H9 (cell line): ENCODE measurements around the gene INPP4A. TPM values are rescaled to one million over a fixed set of nuclear protein-coding genes. Genes with fewer than 3 reads are reported as not detected.

Experiments
- DNase-seq: peaks from one replicate; pipeline ENCODE4 v3.0.0-alpha.2; 2017
- H2AFZ ChIP-seq: one replicate; pipeline ENCODE4 v1.6.1; 2013; ENCODE audit warnings: mild to moderate bottlenecking, low read length, control low read depth, moderate library complexity
- H2AK5ac ChIP-seq: 2 replicates; pipeline ENCODE4 v1.6.1; 2013; ENCODE audit warnings: low read length, control low read depth, mixed read lengths; ENCODE audit not compliant: insufficient read length
- H2BK120ac ChIP-seq: one replicate; pipeline ENCODE4 v1.6.1; 2013; ENCODE audit warnings: low read depth, mild to moderate bottlenecking, low read length, control low read depth, inconsistent platforms; ENCODE audit not compliant: poor library complexity, severe bottlenecking
- H2BK12ac ChIP-seq: 2 replicates; pipeline ENCODE4 v1.6.1; 2013; ENCODE audit warnings: low read length, control low read depth, mixed read lengths, low read depth; ENCODE audit not compliant: insufficient read length
- H2BK15ac ChIP-seq: 2 replicates; pipeline ENCODE4 v1.6.1; 2013; ENCODE audit warnings: low read depth, low read length, control low read depth
- H2BK20ac ChIP-seq: one replicate; pipeline ENCODE4 v1.6.1; 2013; ENCODE audit warnings: low read depth, mild to moderate bottlenecking, low read length, control low read depth, inconsistent platforms; ENCODE audit not compliant: poor library complexity, severe bottlenecking
- H2BK5ac ChIP-seq: 2 replicates; pipeline ENCODE4 v1.6.1; 2013; ENCODE audit warnings: low read length, control low read depth, mixed read lengths; ENCODE audit not compliant: insufficient read length
- H3K14ac ChIP-seq: 2 replicates; pipeline ENCODE4 v1.6.1; 2013; ENCODE audit warnings: low read length, control low read depth; ENCODE audit not compliant: insufficient read depth
- H3K18ac ChIP-seq: 2 replicates; pipeline ENCODE4 v1.6.1; 2013; ENCODE audit warnings: low read depth, mild to moderate bottlenecking, mixed read lengths, low read length, control low read depth; ENCODE audit not compliant: insufficient read length
- H3K23ac ChIP-seq: 2 replicates; pipeline ENCODE4 v1.6.1; 2013; ENCODE audit warnings: low read length, control low read depth, mixed read lengths, low read depth; ENCODE audit not compliant: insufficient read length
- H3K23me2 ChIP-seq: 2 replicates; pipeline ENCODE4 v1.6.1; 2013; ENCODE audit warnings: low read depth, mild to moderate bottlenecking, mixed read lengths, low read length, control low read depth; ENCODE audit not compliant: insufficient read length, poor library complexity, severe bottlenecking
- H3K27ac ChIP-seq: 2 replicates; pipeline ENCODE4 v1.5.1; 2013; ENCODE audit warnings: low read length, control low read depth, mixed read lengths, low read depth; ENCODE audit not compliant: insufficient read length
- H3K27me3 ChIP-seq: 2 replicates; pipeline ENCODE4 v1.6.1; 2013; ENCODE audit warnings: low read length, control low read depth, inconsistent platforms; ENCODE audit not compliant: insufficient read depth
- H3K4ac ChIP-seq: 2 replicates; pipeline ENCODE4 v1.6.1; 2013; ENCODE audit warnings: low read depth, mild to moderate bottlenecking, control low read depth, inconsistent platforms, low read length, moderate library complexity
- H3K4me1 ChIP-seq: 2 replicates; pipeline ENCODE4 v1.6.1; 2013; ENCODE audit warnings: low read length, control low read depth, inconsistent platforms; ENCODE audit not compliant: insufficient read depth
- H3K4me2 ChIP-seq: 2 replicates; pipeline ENCODE4 v1.6.1; 2013; ENCODE audit warnings: low read length, control low read depth, mixed read lengths; ENCODE audit not compliant: insufficient read length, insufficient read depth
- H3K56ac ChIP-seq: 2 replicates; pipeline ENCODE4 v1.6.1; 2013; ENCODE audit warnings: low read depth, mild to moderate bottlenecking, mixed read lengths, low read length, control low read depth; ENCODE audit not compliant: insufficient read length
- H3K79me1 ChIP-seq: 2 replicates; pipeline ENCODE4 v1.6.1; 2013; ENCODE audit warnings: low read depth, mild to moderate bottlenecking, moderate library complexity, low read length, control low read depth, inconsistent platforms; ENCODE audit not compliant: insufficient read depth, poor library complexity, severe bottlenecking
- H3K79me2 ChIP-seq: 2 replicates; pipeline ENCODE4 v1.6.1; 2013; ENCODE audit warnings: low read length, control low read depth, inconsistent platforms; ENCODE audit not compliant: insufficient read depth
- H3K9ac ChIP-seq: 2 replicates; pipeline ENCODE4 v1.6.1; 2013; ENCODE audit warnings: low read length, control low read depth, mixed read lengths; ENCODE audit not compliant: insufficient read length; ENCODE audit errors: extremely low read depth
- H3K9me3 ChIP-seq: one replicate; pipeline ENCODE4 v1.6.1; 2013; ENCODE audit warnings: low read depth, low read length, inconsistent platforms; ENCODE audit not compliant: control insufficient read depth
- H3T11ph ChIP-seq: one replicate; pipeline ENCODE4 v1.6.1; 2013; ENCODE audit warnings: mild to moderate bottlenecking, low read length, control low read depth, inconsistent platforms
- H4K20me1 ChIP-seq: one replicate; pipeline ENCODE4 v1.6.1; 2013; ENCODE audit not compliant: control insufficient read depth, insufficient read length, insufficient read depth
- H4K5ac ChIP-seq: 2 replicates; pipeline ENCODE4 v1.6.1; 2013; ENCODE audit warnings: low read depth, mild to moderate bottlenecking, mixed read lengths, low read length, control low read depth; ENCODE audit not compliant: insufficient read length
- H4K8ac ChIP-seq: replicated peaks from 2 replicates; pipeline ENCODE4 v1.6.1; 2013; ENCODE audit warnings: low read length, control low read depth, mixed read lengths, low read depth; ENCODE audit not compliant: insufficient read length
- H4K91ac ChIP-seq: 2 replicates; pipeline ENCODE4 v1.6.1; 2013; ENCODE audit warnings: low read depth, mild to moderate bottlenecking, moderate library complexity, mixed read lengths, low read length, control low read depth; ENCODE audit not compliant: insufficient read length
- H3K27ac Mint-ChIP-seq, 3 experiments: 2 replicates in 2 of 3; 3 replicates in 1 of 3; pipeline ENCODE4 v1.8.0; 2020 to 2021; ENCODE audit warnings: mixed read lengths in 3 of 3, mild to moderate bottlenecking in 1 of 3, moderate library complexity in 1 of 3
- H3K27me3 Mint-ChIP-seq: 2 replicates; pipeline ENCODE4 v1.8.0; 2021; ENCODE audit warnings: low read depth, mild to moderate bottlenecking, moderate library complexity, mixed read lengths
- H3K36me3 Mint-ChIP-seq, 3 experiments: 2 replicates in 2 of 3; 3 replicates in 1 of 3; pipeline ENCODE4 v1.8.0; 2020 to 2021; ENCODE audit warnings: low read depth in 3 of 3, mixed read lengths in 3 of 3; ENCODE audit not compliant: insufficient read depth in 1 of 3
- H3K4me1 Mint-ChIP-seq, 2 experiments: 2 replicates each; pipeline ENCODE4 v1.8.0; 2020; ENCODE audit warnings: mixed read lengths in 2 of 2
- H3K4me3 Mint-ChIP-seq, 2 experiments: 2 replicates in 1 of 2; 3 replicates in 1 of 2; pipeline ENCODE4 v1.8.0; 2020 to 2021; ENCODE audit warnings: mild to moderate bottlenecking in 2 of 2, mixed read lengths in 2 of 2, moderate library complexity in 1 of 2
- H3K9me3 Mint-ChIP-seq, 2 experiments: 2 replicates in 1 of 2; 3 replicates in 1 of 2; pipeline ENCODE4 v1.8.0; 2020; ENCODE audit warnings: mild to moderate bottlenecking in 2 of 2, mixed read lengths in 2 of 2, moderate library complexity in 1 of 2
- CTCF ChIP-seq: fragments of 200-600 bp; sonication (generic); conservative IDR thresholded peaks from 3 replicates; pipeline ENCODE4 v1.8.0; 2021; ENCODE audit warnings: antibody characterized with exemption, mild to moderate bottlenecking
- WGBS: extraction: QIAGEN DNeasy Blood & Tissue Kit; methylation state at CpG from one replicate; pipeline ENCODE4 v1.1.7; 2013; ENCODE audit warnings: missing lambda C conversion rate, low lambda C conversion rate, mixed read lengths; ENCODE audit not compliant: insufficient read length; ENCODE audit errors: extremely low coverage; 5-methylcytosine and 5-hydroxymethylcytosine counted together
- total RNA-seq: library from RNA; stranded (reverse); gene quantifications from 2 replicates; pipeline ENCODE4 v1.2.1, GENCODE V29; 2021

Gene INPP4A
- total RNA-seq, 1 experiment from 2014 or later = 55.2 TPM

GRCh38 chr2:98477036-98477435 is 32.4 kb downstream of the INPP4A start:
- Histone ChIP-seq H2BK120ac (no peak overlapping the region), H3K9me3 (no peaks in the 10 kb centered on the region), H3K27me3 (no peaks in the 10 kb centered on the region), H4K8ac (no peak overlapping the region), H3K56ac (no peak overlapping the region), H2BK5ac (no peak overlapping the region), H4K91ac (no peak overlapping the region), H3K27ac (no peak overlapping the region), H3K79me1 (no peaks in the 10 kb centered on the region), H3K4me2 (no peak overlapping the region), H3K9ac (no peak overlapping the region), H2AK5ac (no peak overlapping the region), H4K20me1 (no peaks in the 10 kb centered on the region), H3K18ac (no peak overlapping the region), H3T11ph (no peak overlapping the region), H3K79me2 (peaks cover 2% of the 10 kb centered on the region; the same call in 1 of the 2 replicates), H4K5ac (no peak overlapping the region), H3K23ac (no peak overlapping the region), H2BK20ac (no peak overlapping the region), H3K14ac (no peak overlapping the region), H2BK12ac (no peak overlapping the region), H3K4me1 (no peaks in the 10 kb centered on the region; the same call in 1 of the 2 replicates), H2BK15ac (no peak overlapping the region), H3K4ac (no peak overlapping the region), H3K23me2 (no peaks in the 10 kb centered on the region), H2AFZ (no peak overlapping the region)
- H3K9me3 Mint-ChIP-seq = no peaks in the 10 kb centered on the region; a peak in 1 of 5 replicates
- no peak for DNase-seq
- H3K27me3 Mint-ChIP-seq = no peaks in the 10 kb centered on the region; the same call in 1 of the 2 replicates
- no peak overlapping the region for H3K4me3 Mint-ChIP-seq
- peak overlapping the region in 1 of 3 experiments; percentile 54; a peak in 1 of 7 replicates for H3K27ac Mint-ChIP-seq
- no peak for TF ChIP-seq CTCF
- no CpG with 5 or more reads among the region's 10 CpGs for WGBS
- peaks cover 69 to 71% of the 10 kb centered on the region in 2 experiments for H3K4me1 Mint-ChIP-seq
- H3K36me3 Mint-ChIP-seq = peaks cover 0 to 4% (median 0%) of the 10 kb centered on the region in 3 experiments; a peak in 3 of 7 replicates
